ENCODE data around the gene MRPL38.

The MRPL38 gene

GRCh38 chr17:75917917-75918445 is 13.3 kb upstream of the MRPL38 start:
- peak; percentile 21 for DNase-seq

GRCh38 chr17:75917141-75917916 is 12.6 kb upstream of the MRPL38 start:
- peak; percentile 26 for DNase-seq

- peak; percentile 25 for DNase-seq
Measured at GRCh38 chr17:75915268-75915667, 10.6 kb upstream of the MRPL38 start.

GRCh38 chr17:75914643-75915267 is 10.1 kb upstream of the MRPL38 start:
- peak; percentile 35 for DNase-seq

GRCh38 chr17:75913537-75914210 is 9.0 kb upstream of the MRPL38 start:
- no peak for DNase-seq

- no peak for DNase-seq
Measured at GRCh38 chr17:75910699-75911098, 6.0 kb upstream of the MRPL38 start.

GRCh38 chr17:75909812-75910274 is 5.2 kb upstream of the MRPL38 start:
- DNase-seq, result peak; percentile 65

GRCh38 chr17:75909051-75909811 is 4.5 kb upstream of the MRPL38 start:
- no peak for DNase-seq

- DNase-seq, result peak; percentile 65
Measured at GRCh38 chr17:75908201-75908600, 3.5 kb upstream of the MRPL38 start.

GRCh38 chr17:75906143-75906884 is 1.6 kb upstream of the MRPL38 start:
- DNase-seq, result no peak

GRCh38 chr17:75902406-75902805 is 2.3 kb downstream of the MRPL38 start:
- no peak for DNase-seq

- DNase-seq, result no peak
Measured at GRCh38 chr17:75901727-75902126, 3.0 kb downstream of the MRPL38 start.

GRCh38 chr17:75900691-75901533 is 3.8 kb downstream of the MRPL38 start:
- DNase-seq, result peak; percentile 25

GRCh38 chr17:75899767-75900468 is 4.8 kb downstream of the MRPL38 start:
- no peak for DNase-seq

GRCh38 chr17:75899353-75899752 is 5.3 kb downstream of the MRPL38 start:
- no peak for DNase-seq

- no peak for DNase-seq
Measured at GRCh38 chr17:75898791-75899190, 5.9 kb downstream of the MRPL38 start.

- no peak for DNase-seq
Measured at GRCh38 chr17:75898065-75898464, 6.6 kb downstream of the MRPL38 start.

- DNase-seq, result peak; percentile 68
Measured at GRCh38 chr17:75897160-75898019, 7.3 kb downstream of the MRPL38 start.

GRCh38 chr17:75896415-75897159 is 8.1 kb downstream of the MRPL38 start, which contains the start of gene TRIM65:
TRIM65 (minus strand) TSS chr17:75896951; CDS start chr17:75896937, 14 bp downstream.
- peak; percentile 90 for DNase-seq
